GM23338 (cell line): ENCODE results near the gene PRSS8. TPM values are rescaled to one million over a fixed set of nuclear protein-coding genes. Genes with fewer than 3 reads are reported as not detected.

ENCODE experiments used
- ATAC-seq: fragments of 200-7000 bp; cut with Tn5 transposase; 3 replicates; pipeline ENCODE4 v1.9.1; 2020
- DNase-seq: peaks from one replicate; pipeline ENCODE4 v3.0.0-alpha.2; 2015; ENCODE audit warnings: low spot score
- H2AFZ ChIP-seq: fragments of 200-600 bp; sonication (generic); 2 replicates; pipeline ENCODE4 v1.8.0; 2016; ENCODE audit warnings: antibody characterized with exemption, mild to moderate bottlenecking, moderate library complexity
- H3F3A ChIP-seq: fragments of 200-600 bp; sonication (generic); replicated peaks from 2 replicates; pipeline ENCODE4 v1.8.0; 2017; ENCODE audit warnings: antibody characterized with exemption, mixed run types, low read depth
- H3K27ac ChIP-seq: fragments of 200-600 bp; sonication (generic); 2 replicates; pipeline ENCODE4 v1.6.1; 2016; ENCODE audit warnings: low read depth
- H3K27me3 ChIP-seq: fragments of 200-600 bp; sonication (generic); 2 replicates; pipeline ENCODE4 v1.8.0; 2016; ENCODE audit warnings: mild to moderate bottlenecking, mixed run types, moderate library complexity; ENCODE audit not compliant: insufficient read depth
- H3K36me3 ChIP-seq: fragments of 200-600 bp; sonication (generic); 2 replicates; pipeline ENCODE4 v1.8.0; 2016; ENCODE audit warnings: mild to moderate bottlenecking; ENCODE audit not compliant: insufficient read depth
- H3K4me1 ChIP-seq: fragments of 200-600 bp; sonication (generic); 2 replicates; pipeline ENCODE4 v1.8.0; 2016; ENCODE audit warnings: mild to moderate bottlenecking, moderate library complexity; ENCODE audit not compliant: insufficient read depth
- H3K4me2 ChIP-seq: fragments of 200-600 bp; sonication (generic); 2 replicates; pipeline ENCODE4 v1.7.1; 2017; ENCODE audit warnings: mixed run types
- H3K4me3 ChIP-seq: fragments of 200-600 bp; sonication (generic); 2 replicates; pipeline ENCODE4 v1.6.1; 2016; ENCODE audit warnings: mixed run types
- H3K79me2 ChIP-seq: fragments of 200-600 bp; sonication (generic); replicated peaks from 2 replicates; pipeline ENCODE4 v1.8.0; 2017; ENCODE audit warnings: mild to moderate bottlenecking; ENCODE audit not compliant: insufficient read depth
- H3K9me2 ChIP-seq: fragments of 200-600 bp; sonication (generic); 2 replicates; pipeline ENCODE4 v1.8.0; 2017; ENCODE audit not compliant: insufficient read depth
- H4K20me1 ChIP-seq: fragments of 200-600 bp; sonication (generic); replicated peaks from 2 replicates; pipeline ENCODE4 v1.8.0; 2017; ENCODE audit warnings: mild to moderate bottlenecking; ENCODE audit not compliant: insufficient read depth
- H3K27ac Mint-ChIP-seq: 2 replicates; pipeline ENCODE4 v1.8.0; 2020; ENCODE audit warnings: inconsistent platforms, mild to moderate bottlenecking, moderate library complexity, mixed read lengths
- H3K27me3 Mint-ChIP-seq: 3 replicates; pipeline ENCODE4 v1.8.0; 2022; ENCODE audit warnings: low read depth, mild to moderate bottlenecking, moderate library complexity, mixed read lengths, inconsistent platforms; ENCODE audit not compliant: insufficient read depth, poor library complexity
- H3K36me3 Mint-ChIP-seq: 3 replicates; pipeline ENCODE4 v1.8.0; 2021; ENCODE audit warnings: low read depth, mild to moderate bottlenecking, inconsistent platforms, moderate library complexity, mixed read lengths
- H3K4me1 Mint-ChIP-seq: 3 replicates; pipeline ENCODE4 v1.8.0; 2020; ENCODE audit warnings: mild to moderate bottlenecking, inconsistent platforms, mixed read lengths
- H3K4me3 Mint-ChIP-seq: 3 replicates; pipeline ENCODE4 v1.8.0; 2021; ENCODE audit warnings: moderate library complexity, mild to moderate bottlenecking, inconsistent platforms, mixed read lengths
- H3K9me3 Mint-ChIP-seq: 3 replicates; pipeline ENCODE4 v1.8.0; 2020; ENCODE audit warnings: moderate library complexity, mild to moderate bottlenecking, inconsistent platforms, mixed read lengths
- CREB1 ChIP-seq: fragments of 250-450 bp; sonication (Bioruptor Pico); IDR thresholded peaks from 2 replicates; pipeline ENCODE4 v1.5.0; 2020; ENCODE audit warnings: low read depth, mild to moderate bottlenecking, moderate library complexity
- CTCF ChIP-seq, 2 experiments: fragments of 200-600 bp in 1 of 2; sonication (generic) in 1 of 2; conservative IDR thresholded peaks; 2 replicates each; pipeline versions ENCODE4 v1.5.1 to v1.6.1; 2016 to 2017; ENCODE audit warnings: antibody characterized with exemption in 2 of 2, low read depth in 2 of 2, mild to moderate bottlenecking in 2 of 2, moderate library complexity in 1 of 2
- POLR2AphosphoS5 ChIP-seq: IDR thresholded peaks from 2 replicates; pipeline ENCODE4 v1.6.1; 2016; ENCODE audit warnings: antibody characterized with exemption, low read depth
- ZNF462 ChIP-seq: fragments of 250-450 bp; sonication (Bioruptor Pico); IDR thresholded peaks from 2 replicates; pipeline ENCODE4 v1.5.0; 2020; ENCODE audit warnings: mild to moderate bottlenecking, moderate library complexity
- polyA plus RNA-seq: library from polyadenylated mRNA; unstranded; fragments of >200 nt; fragmentation: Nextera tagmentation; extraction: Ambion mirVana; gene quantifications from 2 replicates; pipeline ENCODE4 v1.2.1, GENCODE V29; 2016
- total RNA-seq: library from RNA; depleted of rRNA; stranded (reverse); fragments of >200 nt; shearing (Covaris generic); gene quantifications from 2 replicates; pipeline ENCODE4 v1.2.3, GENCODE V29; 2014

Gene PRSS8
- total and polyA plus RNA-seq, 2 experiments from 2014 or later: 65.3 to 75.9 TPM

GRCh38 chr16:31134625-31135534 lies 647 bp downstream of the PRSS8 start:
- peak overlapping the region; percentile 98 for H3K27ac Mint-ChIP-seq
- Histone ChIP-seq H3F3A (0 out of 2 replicates have a peak, but pooled peaks cover 3% of the 10 kb centered on the region), H3K27me3 (no peaks in the 10 kb centered on the region), H3K36me3 (peaks cover 9% of the 10 kb centered on the region), H3K9me2 (no peaks in the 10 kb centered on the region), H3K4me3 (peak overlapping the region; percentile 94), H3K79me2 (peaks cover 8% of the 10 kb centered on the region; the same call in 1 of the 2 replicates), H3K4me2 (peak overlapping the region; percentile 79), H4K20me1 (no peaks in the 10 kb centered on the region; the same call in 1 of the 2 replicates), H3K4me1 (peaks cover 41% of the 10 kb centered on the region), H3K27ac (peak overlapping the region; percentile 97), H2AFZ (peak overlapping the region; percentile 43; the same call in 1 of the 2 replicates)
- peak overlapping the region; percentile 94 for H3K4me3 Mint-ChIP-seq
- ATAC-seq: peak; percentile 59
- H3K27me3 Mint-ChIP-seq: peaks cover 35% of the 10 kb centered on the region
- peaks cover 37% of the 10 kb centered on the region for H3K36me3 Mint-ChIP-seq
- H3K4me1 Mint-ChIP-seq: peaks cover 69% of the 10 kb centered on the region
- no peaks in the 10 kb centered on the region; the same call in 2 of the 3 replicates for H3K9me3 Mint-ChIP-seq
- DNase-seq: peak; percentile 89
- TF ChIP-seq POLR2AphosphoS5 (peak; percentile 40; the same call in 1 of the 2 replicates), CTCF (conservative IDR thresholded peaks at IDR 0.05; ENCODE audit: low read depth in 2 of 2) (peak in 1 of 2 experiments; percentile 19; a peak in 1 of 4 replicates), CREB1 (no peak)

- Histone ChIP-seq H3K27ac (peak overlapping the region; percentile 97), H3K9me2 (no peaks in the 10 kb centered on the region), H3K79me2 (peaks cover 8% of the 10 kb centered on the region; the same call in 1 of the 2 replicates), H3K27me3 (no peaks in the 10 kb centered on the region), H3K4me2 (peak overlapping the region; percentile 79), H3F3A (peaks cover 3% of the 10 kb centered on the region; the same call in 1 of the 2 replicates), H3K4me3 (peak overlapping the region; percentile 94), H2AFZ (no peak overlapping the region), H3K4me1 (peaks cover 37% of the 10 kb centered on the region), H3K36me3 (peaks cover 9% of the 10 kb centered on the region), H4K20me1 (no peaks in the 10 kb centered on the region; the same call in 1 of the 2 replicates)
- ATAC-seq (peak; percentile 5), DNase-seq (peak; percentile 61)
- Mint-ChIP-seq H3K9me3 (no peaks in the 10 kb centered on the region; the same call in 2 of the 3 replicates), H3K4me1 (peaks cover 67% of the 10 kb centered on the region), H3K27ac (peak overlapping the region; percentile 98), H3K27me3 (peaks cover 28% of the 10 kb centered on the region), H3K4me3 (peak overlapping the region; percentile 94), H3K36me3 (peaks cover 37% of the 10 kb centered on the region)
- TF ChIP-seq POLR2AphosphoS5 (peak; percentile 5; the same call in 1 of the 2 replicates), ZNF462 (CRISPR knock-in tag) (no peak)
These were observed 1.4 kb downstream of the PRSS8 start for GRCh38 chr16:31134091-31134571.
